Measurements from ENCODE around the gene HDAC4.

The HDAC4 gene

DNA sequence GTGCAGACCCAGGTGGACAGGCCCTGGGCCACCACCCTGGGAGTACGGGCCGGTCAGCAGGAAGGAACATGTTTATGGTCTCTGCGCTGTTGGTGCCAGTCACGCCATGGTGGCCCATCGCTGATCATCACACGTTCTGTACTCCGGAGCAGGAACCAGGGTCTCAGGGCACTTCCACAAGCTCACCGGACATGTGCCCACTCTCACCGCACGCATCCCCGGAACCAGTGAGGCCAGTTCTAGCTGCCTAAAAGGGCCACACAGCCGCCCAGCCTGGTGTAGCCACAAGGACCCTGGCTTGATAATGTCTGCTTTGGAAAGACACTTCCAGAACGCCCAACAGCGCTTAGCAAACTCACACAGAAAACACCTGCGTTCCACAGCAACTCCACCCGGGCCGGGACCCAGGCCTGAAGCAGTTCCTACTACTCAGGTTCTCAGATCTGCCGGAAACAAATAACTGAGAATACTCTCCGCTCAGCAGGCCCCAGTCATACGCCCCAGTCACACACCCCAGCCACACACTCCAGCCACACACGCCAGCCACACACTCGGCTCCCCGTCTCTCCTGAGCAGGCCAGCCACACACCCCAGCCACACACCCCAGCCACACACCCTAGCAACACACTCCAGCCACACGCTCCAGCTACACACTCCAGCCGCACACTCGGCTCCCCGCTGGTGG, 123.3 kb downstream of the HDAC4 start:
- H3K4me3 ChIP-seq (ENCODE audit: low read depth, low read length): no peak overlapping the region
- DNase-seq (ENCODE audit: low read depth): no peak

DNA sequence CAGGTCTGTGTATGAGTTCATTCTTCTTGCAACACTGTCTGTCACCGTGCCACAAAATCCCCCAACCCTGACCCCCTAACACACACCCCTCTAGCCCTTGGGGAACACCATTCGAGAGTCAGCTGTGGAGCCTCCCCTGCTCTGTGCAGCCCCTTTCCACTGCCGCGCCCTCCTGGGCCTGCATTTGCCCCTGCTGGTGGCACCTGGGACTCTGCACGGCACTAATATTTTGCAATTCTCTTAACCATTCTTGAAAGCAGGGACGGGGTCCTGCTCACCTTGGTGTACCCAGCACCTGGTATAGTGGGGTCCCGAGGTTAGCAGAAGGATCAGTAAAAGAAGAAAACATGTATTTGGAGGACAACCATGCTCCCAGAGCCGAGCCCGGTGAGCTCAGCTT, 124.0 kb downstream of the HDAC4 start:
- DNase-seq (ENCODE audit: low read depth): no peak
- H3K4me3 ChIP-seq (ENCODE audit: low read depth, low read length): no peak overlapping the region

DNA sequence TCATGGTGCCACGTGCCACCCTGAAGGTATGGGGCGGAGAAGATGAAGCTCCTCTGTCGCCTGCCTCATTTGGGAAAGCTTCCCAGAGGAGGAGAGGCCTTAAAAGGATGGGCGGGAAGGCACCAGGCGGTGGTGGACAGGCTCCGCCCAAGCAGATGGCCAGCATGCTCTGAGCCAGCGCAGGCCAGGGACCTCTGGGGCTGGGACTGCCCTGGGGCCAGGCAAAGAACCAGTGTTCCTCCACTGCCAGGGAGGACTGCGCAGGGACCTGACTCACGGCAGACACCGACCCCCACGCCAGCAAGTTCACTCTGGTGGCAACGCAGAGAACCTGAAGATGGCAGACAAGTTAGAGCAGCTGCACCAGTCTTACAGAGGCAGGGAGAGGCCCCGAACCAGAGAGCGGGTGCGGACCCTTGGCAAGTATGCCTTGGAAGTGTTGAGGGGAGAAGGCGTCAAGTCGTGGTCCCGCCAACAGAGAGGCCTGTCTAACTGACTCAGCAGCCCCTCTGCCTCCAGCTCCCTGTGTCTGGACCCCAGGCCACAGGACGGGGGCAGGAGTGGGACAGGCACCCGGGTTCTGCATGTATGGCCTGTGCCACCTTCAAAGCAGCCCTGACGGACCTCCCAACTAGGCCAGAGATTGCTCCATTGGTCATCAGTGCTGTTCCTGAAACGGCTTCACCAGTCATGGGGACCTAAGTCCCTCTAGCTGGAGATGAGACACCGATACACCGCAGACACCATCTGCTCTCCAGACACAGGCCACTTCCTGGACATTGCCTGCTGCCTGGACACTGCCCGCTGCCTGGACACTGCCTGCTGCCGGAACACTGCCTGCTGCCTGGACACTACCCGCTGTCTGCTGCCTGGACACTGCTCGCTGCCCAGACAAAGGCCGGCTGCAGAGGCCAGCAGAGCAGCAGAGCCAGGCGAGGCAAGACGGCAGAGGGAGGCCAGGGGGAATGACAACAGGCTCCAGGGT, 124.7 kb downstream of the HDAC4 start:
- H3K4me3 ChIP-seq (ENCODE audit: low read depth, low read length): no peak overlapping the region
- no peak for DNase-seq (ENCODE audit: low read depth)

DNA sequence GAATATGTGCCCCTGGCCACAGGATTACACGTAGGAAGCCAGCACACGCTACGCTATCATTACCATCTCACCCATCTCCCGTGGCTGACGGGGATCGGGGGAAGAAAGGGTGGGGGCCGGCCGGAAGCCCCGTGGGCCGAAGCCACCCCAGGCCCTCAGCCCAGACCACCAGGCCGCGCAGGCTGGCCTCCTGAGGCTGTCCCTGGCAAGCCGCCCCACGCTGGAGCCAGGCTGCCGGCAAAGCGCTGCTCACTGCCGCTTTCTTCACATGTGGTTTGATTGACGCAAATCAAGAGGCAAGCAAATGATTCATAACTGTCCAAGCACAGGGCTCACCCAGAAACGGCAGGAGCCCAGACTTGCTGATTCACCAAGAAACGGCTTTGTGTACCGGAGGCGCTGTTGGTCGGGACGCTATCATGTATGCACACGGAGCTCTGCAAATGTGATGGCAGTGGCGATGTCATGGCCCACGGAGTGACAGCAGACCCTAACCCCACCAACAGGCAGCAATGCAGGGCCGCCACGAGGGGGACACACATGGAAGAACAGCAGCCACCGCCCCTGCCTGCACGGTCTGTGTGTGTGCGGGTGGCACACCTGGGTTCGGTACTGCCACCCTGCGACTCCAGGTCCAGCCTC, 125.7 kb downstream of the HDAC4 start:
- no peak overlapping the region for H3K4me3 ChIP-seq (ENCODE audit: low read depth, low read length)
- DNase-seq (ENCODE audit: low read depth): peak; percentile 99

DNA sequence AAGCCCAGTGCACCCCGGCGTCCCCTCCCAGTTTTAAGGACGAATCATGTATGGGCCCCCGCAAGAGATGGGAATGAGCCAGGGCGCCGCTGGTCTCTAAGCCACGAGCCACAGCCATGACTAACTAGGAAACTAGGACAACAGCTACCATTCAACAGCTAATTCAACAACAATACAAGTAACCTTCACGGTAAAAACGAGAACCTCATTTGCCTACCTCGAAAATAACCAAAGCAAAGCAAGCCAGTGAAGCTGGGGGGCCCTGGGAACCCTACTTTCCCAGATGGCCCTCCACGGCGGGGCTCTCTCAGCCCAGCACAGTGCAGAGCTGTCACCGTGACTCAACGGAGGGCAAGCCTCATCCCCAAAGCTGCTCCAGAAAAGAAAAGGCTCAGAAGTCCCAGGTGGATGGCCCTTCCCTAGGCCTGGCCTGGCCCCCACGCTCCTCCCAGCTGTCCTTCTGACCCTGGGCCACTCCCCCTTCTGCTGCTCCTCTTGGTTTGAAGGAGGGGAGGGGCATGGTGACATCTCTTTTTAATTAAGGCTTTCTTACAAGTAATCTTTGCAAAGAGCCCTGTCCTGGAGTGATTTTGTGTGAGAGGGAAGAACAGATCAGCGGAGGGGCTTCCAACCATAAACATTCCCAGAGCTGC, 126.3 kb downstream of the HDAC4 start:
- H3K4me3 ChIP-seq (ENCODE audit: low read depth, low read length): no peak overlapping the region
- peak; percentile 53 for DNase-seq (ENCODE audit: low read depth)

DNA sequence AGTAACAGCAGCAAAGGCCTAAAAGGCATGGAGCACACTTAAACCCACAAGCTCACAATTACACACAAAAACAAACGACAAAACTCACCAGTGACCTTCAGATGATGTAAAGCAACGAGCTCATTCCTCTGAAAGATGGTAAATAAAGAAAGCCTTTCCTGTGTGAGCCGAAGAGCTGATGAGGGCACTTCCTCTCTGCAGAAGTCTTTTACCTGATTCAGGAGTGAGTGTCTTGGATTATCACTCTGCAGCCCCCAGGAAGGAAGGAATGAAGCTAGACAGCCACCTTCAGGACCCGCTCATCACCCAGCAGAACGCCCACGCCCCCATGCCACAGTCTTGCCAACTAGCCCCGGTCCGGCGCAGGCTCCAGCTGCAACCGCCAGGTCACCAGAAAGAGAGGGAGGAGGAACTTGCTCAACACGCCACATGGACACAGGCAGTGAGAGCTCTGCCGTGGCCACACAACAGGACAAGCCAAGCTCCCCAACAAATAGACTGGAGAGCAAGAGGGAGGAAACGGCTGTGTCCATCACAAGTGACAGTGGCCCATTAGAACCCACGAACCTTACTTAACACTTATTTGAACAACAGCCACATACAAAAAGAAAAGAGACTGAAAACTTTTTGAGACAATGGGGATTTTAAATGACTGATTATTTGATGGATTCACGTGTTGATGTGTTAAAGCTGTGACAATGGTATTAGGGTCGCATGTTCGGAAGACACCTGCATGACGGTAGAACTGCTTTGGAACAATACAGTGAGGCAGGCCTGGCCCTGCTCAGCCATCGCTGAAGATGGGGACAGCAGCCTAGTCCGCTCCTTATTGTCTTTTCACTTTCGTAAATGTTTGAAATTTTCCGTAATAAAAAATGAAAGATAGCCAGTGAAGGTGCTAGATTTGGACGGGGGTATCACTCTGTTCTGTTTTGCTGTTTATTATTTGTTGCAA, 127.3 kb downstream of the HDAC4 start:
- no peak overlapping the region for H3K4me3 ChIP-seq (ENCODE audit: low read depth, low read length)
- DNase-seq (ENCODE audit: low read depth): no peak

DNA sequence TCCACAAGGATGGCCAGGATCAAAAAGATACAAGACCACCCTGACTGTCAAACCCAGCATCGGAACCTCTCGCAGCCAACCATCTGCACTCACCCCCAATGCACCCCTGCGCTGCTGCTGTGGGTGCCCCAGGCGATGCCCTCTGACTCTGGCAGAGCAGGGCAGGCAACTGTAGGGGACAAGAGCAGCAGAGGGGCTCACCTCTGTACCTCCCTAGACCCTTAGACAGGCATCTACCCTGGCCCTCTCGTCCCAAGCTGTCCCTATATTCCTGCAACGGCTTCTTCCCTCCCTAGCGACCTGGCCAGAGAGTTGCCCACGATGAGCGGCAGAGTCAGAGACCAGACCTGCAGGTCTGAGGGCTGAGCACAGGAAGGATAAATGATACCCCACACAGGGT, 128.2 kb downstream of the HDAC4 start:
- no peak overlapping the region for H3K4me3 ChIP-seq (ENCODE audit: low read depth, low read length)
- no peak for DNase-seq (ENCODE audit: low read depth)

DNA sequence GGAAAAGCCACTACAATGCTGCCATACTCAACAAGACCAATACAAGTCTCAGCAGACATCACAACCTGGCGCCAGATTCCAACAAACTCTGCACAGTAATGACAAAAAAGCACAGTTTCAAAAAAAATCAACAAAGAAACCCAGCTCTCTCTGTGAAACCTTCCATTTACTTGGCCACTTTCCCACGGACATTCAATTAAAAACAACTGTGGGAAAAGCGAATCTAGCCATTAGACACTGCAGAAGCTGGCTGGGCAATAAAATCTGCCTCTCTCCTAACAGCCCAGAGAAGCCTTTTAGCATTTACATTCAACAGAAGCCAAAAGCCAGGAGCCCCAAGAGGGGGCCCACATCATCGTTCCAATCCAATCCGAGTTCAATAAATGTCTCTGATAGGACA, 128.9 kb downstream of the HDAC4 start:
- no peak overlapping the region for H3K4me3 ChIP-seq (ENCODE audit: low read depth, low read length)
- DNase-seq (ENCODE audit: low read depth): no peak

DNA sequence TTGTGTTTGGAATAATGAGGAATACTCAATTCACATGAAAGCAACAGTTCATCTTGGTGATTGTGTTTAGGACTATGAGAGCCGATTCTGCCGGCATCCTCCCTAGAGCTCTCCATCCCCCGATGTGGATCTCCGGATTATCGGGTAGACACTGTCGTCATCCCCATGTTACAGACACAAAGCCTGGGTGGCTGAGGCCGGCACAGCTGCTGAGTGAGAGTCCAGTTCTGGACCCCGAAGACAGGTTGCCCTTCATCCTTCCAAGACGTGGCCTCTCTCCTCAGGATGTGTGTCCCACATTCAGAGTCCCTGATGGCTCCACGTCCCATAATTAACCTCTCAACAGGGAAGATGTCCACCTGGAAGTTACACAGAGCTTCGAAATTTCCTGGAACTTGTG, 129.3 kb downstream of the HDAC4 start:
- no peak for DNase-seq (ENCODE audit: low read depth)
- H3K4me3 ChIP-seq (ENCODE audit: low read depth, low read length): no peak overlapping the region

DNA sequence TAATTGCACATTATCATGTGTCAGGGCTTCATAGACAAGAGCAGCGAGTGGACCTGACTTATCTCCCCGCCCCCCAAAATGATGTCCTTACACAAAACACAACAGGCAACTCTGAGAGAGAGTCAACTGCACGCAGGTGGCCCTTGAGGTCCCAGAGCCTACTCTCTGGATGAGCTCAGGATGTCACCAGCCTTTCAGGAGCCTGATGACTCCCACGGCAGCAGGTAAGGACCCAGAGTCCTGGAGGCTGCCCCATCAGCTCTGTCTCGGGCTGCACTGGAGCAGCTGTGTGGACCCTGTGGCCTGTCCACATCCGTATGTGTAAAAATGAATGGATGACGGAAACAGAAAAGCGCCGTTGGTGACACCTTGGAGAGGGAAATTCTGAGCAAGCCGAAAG, 130.9 kb downstream of the HDAC4 start:
- H3K4me3 ChIP-seq (ENCODE audit: low read depth, low read length): no peak overlapping the region
- DNase-seq (ENCODE audit: low read depth): no peak

DNA sequence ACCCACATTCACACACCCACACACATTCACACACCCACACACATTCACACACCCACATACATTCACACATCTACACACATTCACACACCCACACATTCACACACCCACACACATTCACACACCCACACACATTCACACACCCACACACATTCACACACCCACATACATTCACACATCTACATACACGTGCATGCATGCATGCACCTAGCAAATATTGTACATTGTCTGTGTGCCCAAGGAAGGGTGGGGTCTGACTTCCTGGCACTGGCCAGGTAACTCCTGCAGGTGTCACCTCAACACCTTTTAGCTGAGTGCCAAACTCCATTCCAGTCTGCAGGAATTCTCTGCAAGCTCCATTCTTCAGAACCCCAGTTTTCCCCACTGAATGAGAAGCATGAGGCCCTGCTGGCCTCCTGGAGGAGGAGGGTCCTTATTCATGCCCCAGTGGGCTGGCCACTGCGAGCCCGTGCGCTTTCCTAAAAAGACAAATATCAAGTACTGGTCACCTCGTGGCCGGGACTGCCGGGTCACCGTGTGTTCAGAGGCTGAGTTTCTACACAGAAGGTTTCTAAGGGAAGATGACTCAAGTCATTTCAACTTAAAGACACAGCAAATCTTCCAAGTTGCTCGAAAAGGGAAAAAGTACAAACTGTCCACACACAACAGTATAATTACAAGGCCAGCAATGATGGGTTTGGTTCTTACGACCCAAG, 131.5 kb downstream of the HDAC4 start:
- no peak overlapping the region for H3K4me3 ChIP-seq (ENCODE audit: low read depth, low read length)
- no peak for DNase-seq (ENCODE audit: low read depth)

DNA sequence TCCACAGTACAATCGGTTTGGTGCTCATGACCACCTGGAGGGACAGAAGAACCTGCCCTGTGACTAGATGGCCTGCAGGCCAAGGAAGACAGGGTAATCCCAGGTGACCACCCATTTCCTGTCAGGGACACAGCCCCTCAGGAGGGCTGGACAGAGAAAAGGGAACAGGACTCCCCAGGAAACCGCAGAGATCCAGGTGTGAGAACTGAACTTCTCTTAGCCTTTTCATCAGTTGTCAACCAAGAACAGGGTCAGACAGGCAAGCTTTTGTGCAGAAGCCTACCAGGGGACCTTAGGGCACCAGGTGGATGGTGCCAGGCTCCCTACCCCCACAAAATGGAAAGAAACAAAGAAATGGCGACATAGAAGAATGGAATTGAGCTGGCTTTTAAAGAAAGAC, 132.3 kb downstream of the HDAC4 start:
- H3K4me3 ChIP-seq (ENCODE audit: low read depth, low read length): no peak overlapping the region
- no peak for DNase-seq (ENCODE audit: low read depth)

DNA sequence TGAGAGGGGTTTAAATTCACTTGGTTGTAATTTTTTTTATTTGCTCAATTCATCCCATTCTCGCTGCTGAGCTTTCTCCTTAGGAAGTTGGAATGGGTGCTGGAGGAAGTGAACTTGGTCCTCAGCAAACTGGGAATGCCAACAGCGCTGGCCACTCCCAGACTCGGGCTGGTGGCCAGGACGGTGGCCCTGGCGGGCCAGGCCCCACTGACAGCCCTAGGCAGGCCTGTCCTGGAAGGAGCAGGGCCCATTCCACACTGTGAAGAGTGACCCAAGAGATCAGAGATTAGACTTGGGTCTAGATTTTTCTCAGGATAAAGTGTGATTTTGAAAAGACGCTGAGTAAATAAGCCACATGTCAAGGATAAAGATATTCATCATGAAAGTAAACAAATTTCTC, 132.7 kb downstream of the HDAC4 start:
- H3K4me3 ChIP-seq (ENCODE audit: low read depth, low read length): no peak overlapping the region
- no peak for DNase-seq (ENCODE audit: low read depth)

DNA sequence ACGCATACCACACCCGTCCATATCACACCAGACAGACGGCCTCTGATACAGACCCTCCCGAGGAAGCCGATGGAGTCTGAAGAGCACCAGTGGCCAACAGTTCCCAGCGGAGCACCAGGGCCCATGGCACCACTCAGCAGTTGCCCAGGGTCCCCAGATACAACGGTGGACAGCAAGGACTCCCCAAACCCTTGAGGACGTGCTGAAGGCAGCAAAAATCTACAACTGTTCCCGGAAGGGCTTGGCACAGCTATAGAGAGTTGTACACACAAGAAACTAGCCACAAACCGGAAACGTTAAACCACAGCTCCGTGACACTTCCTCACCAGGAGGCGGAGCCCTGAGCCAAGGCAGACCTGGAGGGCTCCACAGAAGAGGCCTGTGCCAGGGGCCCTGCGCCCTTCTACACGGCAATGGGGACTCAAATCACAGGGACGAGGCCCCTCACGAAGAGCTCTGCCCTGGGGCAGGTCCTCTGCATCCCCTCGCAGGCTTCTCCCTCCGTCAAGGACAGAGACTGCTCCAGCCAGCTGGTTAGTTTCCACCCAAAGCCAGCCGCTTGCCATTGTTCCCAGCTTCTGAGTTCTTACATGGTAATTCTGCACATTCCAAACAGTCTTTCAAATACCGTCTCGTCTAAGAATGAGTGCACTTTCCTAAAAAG, 133.4 kb downstream of the HDAC4 start:
- DNase-seq (ENCODE audit: low read depth): no peak
- H3K4me3 ChIP-seq (ENCODE audit: low read depth, low read length): no peak overlapping the region

DNA sequence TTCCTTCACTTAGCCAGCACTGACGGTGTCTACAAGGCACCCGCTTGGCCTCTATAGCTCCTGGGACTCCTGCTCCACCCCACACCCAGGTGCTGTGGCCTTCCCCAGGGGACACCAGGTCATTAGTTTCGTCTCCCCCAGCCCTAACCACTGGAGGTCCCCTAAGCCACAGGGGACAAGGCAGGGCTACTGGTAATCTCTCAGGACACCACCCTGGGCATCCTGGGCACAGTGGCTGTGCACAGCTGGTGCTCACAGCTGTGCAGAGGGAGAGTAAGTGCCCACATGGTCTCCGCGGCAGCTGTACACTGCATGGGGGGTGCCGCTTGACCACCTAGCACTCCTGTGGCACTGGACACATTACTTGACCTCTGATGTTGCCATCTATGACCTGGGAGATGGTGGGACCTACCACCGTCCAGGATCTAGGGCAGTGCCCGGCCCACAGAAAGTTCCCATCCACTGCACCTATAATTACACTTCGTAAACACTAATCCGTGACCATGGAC, 134.0 kb downstream of the HDAC4 start:
- no peak for DNase-seq (ENCODE audit: low read depth)
- H3K4me3 ChIP-seq (ENCODE audit: low read depth, low read length): no peak overlapping the region

DNA sequence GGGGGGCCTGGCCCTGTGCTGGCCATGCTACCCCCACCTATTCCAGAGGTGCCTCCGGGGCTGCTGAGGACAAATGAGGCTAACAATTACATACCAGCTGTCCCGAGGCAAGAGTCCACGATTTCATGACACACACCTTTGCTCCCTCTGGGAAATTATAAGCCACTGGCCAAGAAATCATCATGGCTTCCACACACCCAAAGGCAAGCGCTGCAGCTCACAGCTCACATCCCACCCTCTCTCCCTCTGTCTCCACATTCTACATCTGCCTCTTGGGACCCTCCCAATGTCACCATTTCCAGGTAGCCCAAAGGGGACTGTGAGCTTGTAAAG, 134.4 kb downstream of the HDAC4 start:
- H3K4me3 ChIP-seq (ENCODE audit: low read depth, low read length): no peak overlapping the region
- no peak for DNase-seq (ENCODE audit: low read depth)

DNA sequence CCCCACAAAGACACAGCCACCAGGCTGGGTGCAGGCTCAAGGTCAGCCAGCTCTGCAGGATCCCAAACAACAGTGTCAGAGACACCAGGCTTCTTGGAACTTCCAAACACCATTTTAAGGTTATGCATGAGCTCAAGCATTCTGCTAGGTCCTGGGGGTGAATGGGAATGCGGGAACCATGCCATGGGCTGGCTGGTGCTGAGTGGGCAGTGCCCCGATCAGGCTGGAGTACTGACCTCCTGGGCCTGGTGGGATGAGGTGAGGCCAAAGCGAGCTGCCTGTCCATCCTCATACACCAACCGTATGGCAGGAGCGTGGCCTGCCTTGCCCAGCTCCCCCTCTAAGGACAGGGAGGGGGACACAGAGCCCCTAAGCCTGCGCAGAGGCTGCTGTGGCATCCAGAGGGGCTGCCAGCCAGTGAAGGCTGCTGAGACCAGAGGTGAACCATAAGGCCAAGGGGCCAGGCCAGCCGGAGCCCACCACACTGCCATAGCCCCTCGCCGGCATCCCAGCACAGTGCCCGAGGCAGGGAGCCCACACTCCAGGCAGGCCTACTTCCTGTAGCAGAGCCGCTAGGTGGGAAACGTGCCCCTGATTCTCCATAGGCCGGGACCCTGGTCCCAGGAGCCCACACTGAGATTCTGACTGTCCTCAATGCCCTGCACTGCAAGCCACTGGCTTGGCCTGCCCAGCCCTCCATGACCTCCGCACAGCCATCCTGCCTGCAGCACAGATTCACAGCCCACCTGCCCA, 135.0 kb downstream of the HDAC4 start:
- DNase-seq (ENCODE audit: low read depth): no peak
- no peak overlapping the region for H3K4me3 ChIP-seq (ENCODE audit: low read depth, low read length)

Data from skeletal muscle cell (primary cell).